NCI-H1105 (cell line): ENCODE results near the gene CHSY3.
"Not testable (repeated sequence)": the region's sequence is repeated elsewhere in the genome, so short reads cannot be mapped to it uniquely, and the experiment has no call there.

Experiments used
- DNase-seq: peaks from one replicate; lab custom pipeline; 2025; lab: John Stamatoyannopoulos, UW

CHSY3 gene

GRCh38 chr5:130164966-130165365 lies 260.7 kb downstream of the CHSY3 start:
- DNase-seq, result no peak

GRCh38 chr5:130166839-130167490 lies 262.7 kb downstream of the CHSY3 start:
- DNase-seq, result no peak

DNA sequence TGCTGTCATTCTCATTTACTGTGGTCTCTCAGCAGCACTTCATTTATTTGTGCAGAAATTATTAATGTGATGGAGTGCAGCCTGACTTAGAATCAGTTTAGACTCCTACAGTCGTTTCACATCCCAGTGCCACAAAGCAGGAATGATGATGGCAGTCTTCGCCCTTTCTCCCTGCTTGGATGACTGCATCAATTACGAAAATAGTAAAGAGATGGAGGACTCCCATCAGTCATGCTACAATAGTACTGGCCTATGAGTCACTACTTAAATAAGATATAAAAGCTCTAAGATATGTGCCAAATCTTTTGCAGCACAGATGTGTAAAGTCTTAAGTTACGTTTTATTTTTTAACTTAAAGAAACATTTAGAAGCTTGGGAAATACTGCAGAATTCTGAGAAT lies 263.9 kb downstream of the CHSY3 start:
- DNase-seq, result no peak

DNA sequence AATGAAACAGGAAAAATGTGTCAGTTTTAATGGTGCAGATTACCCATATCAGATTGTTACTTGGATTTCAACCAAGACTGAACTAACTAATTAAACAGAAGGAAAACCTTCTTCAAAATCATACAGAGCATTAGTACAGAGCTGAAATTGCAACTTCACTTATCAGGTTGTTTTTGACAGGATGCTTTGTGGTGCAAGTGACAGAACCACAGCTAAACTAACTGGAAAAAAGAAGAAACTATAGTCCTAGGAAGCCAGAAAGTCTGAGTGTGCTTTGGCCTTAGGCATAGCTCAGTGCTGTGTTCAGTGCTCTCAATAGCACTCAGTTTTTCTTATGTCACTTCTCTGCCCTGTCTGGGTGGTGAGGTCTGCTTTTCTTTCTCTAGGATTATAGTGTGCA lies 267.4 kb downstream of the CHSY3 start:
- DNase-seq, result no peak

- no peak for DNase-seq
Observed at GRCh38 chr5:130183115-130183514, 278.9 kb downstream of the CHSY3 start.

DNA sequence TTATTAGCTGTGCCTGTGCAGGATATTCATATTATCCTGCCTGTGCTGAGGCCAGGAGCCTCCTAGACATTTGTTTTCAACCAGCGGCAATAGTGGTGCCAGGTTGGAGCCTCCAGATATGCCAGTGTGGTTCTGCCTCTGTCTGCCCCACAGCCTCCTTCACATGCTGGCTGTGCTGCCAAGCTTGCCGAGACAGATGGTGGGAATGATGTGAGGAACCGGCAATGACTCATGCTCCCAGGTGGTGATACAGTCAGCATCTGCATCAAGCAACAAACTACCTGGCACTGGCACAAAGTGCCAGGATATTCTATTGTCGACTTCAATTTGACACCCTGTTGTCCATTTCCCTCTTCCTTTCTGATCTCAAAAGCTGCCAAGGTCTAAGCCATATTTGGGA lies 285.7 kb downstream of the CHSY3 start:
- DNase-seq, result no peak

DNA sequence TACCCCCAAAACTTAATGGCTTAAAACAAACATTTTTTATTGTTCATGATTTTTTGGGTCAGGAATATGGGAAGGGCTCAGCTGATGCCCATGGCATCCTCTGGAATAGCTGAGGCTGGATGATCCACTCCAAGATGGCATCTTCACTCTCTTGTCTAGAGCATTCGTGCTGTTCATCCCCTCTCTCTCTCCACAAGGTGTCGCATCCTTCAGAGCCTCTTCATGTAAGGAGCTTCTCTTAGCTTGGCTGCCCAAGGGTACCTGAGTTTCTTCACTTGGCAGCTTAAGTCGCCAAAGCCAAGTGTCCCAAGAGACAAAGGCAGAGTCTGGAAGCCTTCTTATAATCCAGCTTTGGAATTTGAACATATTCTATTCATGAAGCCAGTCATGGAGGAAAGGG lies 294.7 kb downstream of the CHSY3 start:
- no peak for DNase-seq

DNA sequence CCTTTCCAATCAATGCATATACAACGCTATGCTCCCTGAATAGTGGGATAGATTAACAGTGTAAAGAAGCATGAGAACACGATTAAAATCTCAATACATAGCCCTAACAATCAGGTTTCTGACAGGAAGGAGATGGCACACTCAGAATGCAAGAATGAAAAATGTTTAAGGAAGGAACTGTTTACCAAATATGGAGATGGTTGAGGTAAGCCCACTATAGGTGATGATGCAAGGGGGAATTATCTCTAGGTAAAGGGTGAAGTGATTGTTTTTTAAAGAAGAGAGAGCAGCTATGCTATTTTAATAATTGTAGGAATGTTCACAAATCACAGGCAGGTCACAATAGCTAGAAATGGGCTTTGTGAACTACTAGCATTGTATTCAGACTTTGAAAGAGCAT lies 302.4 kb downstream of the CHSY3 start:
- no peak for DNase-seq

DNA sequence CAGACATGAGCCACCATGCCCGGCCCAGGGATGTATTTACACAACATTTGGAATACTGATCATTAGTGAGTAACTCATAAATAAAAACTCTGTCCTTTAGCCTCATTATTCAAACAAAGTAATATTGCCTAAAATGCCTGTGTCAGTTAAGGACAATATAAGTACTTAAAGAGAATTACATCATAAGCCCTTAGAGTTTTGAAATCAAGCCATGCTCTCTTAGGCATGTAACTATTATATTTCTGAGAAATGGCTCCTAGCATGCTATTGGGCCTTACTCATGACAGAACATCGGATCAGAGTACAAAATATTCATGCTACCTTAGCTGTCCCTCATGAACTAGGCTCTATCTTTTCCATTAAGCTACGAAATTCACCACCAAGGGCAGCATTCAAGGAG lies 309.3 kb downstream of the CHSY3 start:
- DNase-seq, result no peak

GRCh38 chr5:130216286-130216685 lies 312.0 kb downstream of the CHSY3 start:
- DNase-seq, result no peak

GRCh38 chr5:130222573-130222972 lies 318.3 kb downstream of the CHSY3 start:
- DNase-seq, result no peak

DNA sequence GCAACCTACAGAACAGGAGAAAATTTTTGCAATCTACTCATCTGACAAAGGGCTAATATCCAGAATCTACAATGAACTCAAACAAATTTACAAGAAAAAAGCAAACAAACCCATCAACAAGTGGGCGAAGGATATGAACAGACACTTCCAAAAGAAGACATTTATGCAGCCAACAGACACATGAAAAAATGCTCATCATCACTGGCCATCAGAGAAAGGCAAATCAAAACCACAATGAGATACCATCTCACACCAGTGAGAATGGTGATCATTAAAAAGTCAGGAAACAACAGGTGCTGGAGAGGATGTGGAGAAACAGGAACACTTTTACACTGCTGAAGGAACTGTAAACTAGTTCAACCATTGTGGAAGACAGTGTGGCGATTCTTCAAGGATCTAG lies 322.3 kb downstream of the CHSY3 start:
- not testable (repeated sequence) for DNase-seq

DNA sequence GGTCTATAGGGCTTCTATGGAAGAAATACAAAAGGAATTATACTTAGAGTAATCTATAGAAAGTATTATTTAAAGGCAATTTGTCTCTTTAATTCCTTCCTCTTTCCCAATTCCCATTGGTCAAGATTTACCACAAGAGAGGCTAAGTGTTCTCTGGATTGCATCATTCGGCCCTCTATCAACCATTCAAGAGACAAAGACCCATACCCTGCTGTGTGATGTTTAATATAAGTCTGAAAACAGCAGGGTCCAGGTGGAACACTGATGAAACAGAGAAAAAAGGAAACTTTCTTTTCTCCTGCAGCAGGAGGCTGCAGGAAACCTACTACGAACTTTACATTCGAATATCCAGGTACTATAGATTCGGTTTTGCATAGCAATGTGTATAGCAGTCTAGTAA lies 323.4 kb downstream of the CHSY3 start:
- DNase-seq, result no peak

DNA sequence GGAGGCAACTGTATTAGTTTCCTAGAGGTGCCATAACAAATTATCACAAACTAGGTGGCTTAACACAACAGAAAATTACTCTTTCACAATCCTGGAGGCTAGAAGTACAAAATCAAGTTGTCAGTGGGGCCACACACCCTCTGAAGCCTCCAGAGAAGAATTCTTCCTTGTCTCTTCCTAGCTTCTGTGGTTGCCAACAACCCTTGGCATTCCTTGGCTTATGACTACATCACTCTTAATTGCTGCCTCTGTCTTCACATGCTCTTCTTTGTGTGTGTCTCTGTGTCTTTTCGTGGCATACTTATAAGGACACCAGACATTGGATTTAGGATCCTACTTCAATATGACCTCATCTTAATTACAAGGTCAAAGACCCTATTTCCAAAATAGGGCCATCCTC lies 327.5 kb downstream of the CHSY3 start:
- DNase-seq, result no peak

DNA sequence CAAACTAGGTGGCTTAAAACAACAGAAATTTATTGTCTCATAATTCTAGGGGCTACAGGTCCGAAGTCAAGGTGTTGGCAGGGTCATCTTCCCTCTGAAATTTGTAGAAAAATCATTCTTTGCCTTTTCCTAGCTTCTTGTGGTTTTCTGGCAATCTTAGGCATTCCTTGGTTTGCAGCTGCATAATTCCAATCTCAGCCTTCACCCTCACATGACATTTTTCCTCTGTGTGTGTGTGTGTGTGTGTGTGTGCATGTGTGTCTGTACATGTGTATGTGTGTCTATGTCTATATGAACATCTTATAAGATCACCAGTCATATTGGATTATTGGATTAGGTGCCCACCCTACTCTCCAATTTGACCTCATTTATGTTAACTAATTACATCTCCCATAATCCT lies 330.6 kb downstream of the CHSY3 start:
- DNase-seq, result no peak
